ENCODE data around the gene MIS12.

The MIS12 gene

DNA sequence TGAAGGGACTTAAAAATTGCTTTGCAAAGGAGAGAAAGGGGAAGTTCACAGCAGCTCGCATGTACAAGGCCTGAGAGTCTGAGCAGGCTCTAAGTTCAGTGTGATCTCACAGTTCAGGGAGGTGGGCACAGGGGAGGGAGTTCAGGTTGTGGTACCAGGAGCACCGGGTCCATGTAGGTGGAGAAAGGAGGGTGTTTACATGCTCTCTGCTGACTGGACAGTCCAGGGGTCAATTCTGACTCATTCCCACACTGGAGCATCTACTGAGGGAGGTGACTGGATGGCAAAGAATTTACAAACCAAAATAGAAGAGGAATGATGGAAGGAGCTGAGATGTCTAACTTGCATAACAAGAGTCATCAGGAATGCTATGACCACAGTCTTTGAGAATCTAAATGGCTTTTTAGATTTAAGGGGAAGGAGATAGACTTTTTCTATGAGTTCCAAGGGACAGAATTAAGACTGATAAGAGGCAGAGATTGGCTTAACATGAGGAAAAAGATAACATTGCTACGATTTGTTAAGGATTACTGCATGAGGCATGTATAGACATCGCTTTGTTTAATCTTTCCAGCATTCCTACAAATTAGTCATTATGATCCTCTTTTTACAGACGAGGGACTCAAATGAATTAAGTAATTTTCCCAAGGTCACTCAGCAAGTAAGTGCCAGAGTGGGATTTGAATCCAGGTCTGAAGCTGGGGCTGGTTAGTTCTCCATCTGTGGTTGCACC lies 29.9 kb downstream of the MIS12 start:
- TF ChIP-seq CTCF (IDR thresholded peaks at IDR 0.05; ENCODE audit: low read depth, low read length): no peak

GRCh38 chr17:5522476-5522875 lies 36.1 kb downstream of the MIS12 start:
- TF ChIP-seq CTCF (IDR thresholded peaks at IDR 0.05; ENCODE audit: low read depth, low read length): no peak
- H3K4me3 ChIP-seq (replicated peaks in 1 of 2; ENCODE audit: low read depth in 2 of 2, low read length in 2 of 2): no peak overlapping the region
- DNase-seq (ENCODE audit: low read depth in 2 of 2): no peak

More for the DNA sequence above, 29.9 kb downstream of the MIS12 start:
- no peak overlapping the region for H3K4me3 ChIP-seq (replicated peaks in 1 of 2; ENCODE audit: low read depth in 2 of 2, low read length in 2 of 2)
- peak; percentile 84 to 98 for DNase-seq (ENCODE audit: low read depth in 2 of 2)

GRCh38 chr17:5523249-5523648 lies 36.9 kb downstream of the MIS12 start:
- no peak for TF ChIP-seq CTCF (IDR thresholded peaks at IDR 0.05; ENCODE audit: low read depth, low read length)
- DNase-seq (ENCODE audit: low read depth in 2 of 2): no peak
- no peak overlapping the region for H3K4me3 ChIP-seq (replicated peaks in 1 of 2; ENCODE audit: low read depth in 2 of 2, low read length in 2 of 2)

GRCh38 chr17:5526821-5527598 lies 40.6 kb downstream of the MIS12 start:
- no peak overlapping the region for H3K4me3 ChIP-seq (replicated peaks in 1 of 2; ENCODE audit: low read depth in 2 of 2, low read length in 2 of 2)
- DNase-seq (ENCODE audit: low read depth in 2 of 2): peak; percentile 91 to 97
- no peak for TF ChIP-seq CTCF (IDR thresholded peaks at IDR 0.05; ENCODE audit: low read depth, low read length)

DNA sequence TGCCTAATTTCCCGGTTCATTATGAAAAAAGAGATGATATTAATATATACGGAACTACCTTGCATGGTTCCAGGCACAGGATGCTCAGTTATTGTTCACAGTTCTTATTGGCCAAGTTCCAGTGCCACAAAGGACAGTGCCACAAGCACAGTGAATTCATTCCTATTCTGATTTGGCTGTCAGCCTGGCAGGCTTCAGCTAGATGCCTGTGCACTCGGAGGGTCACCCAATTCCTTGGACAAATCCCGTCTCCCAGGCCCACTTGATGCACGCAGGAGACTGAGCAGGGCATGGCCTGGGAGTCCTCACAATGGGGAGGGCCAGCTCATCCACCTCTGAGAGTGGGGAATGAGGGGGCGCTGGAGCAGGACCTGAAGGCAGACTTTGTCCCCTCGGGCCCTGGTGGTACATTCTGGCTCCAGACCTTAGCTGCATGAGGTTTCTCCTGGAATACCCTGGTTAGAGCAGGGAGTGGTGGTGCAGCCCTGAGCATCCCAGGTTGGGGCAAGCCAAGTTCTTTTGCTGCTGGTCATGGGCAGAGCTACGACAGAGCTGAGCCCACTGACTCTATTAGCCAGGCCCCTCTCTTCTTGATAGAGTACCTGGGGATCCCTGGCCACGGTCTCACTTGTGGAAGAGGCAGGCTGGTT lies 41.4 kb downstream of the MIS12 start:
- no peak for TF ChIP-seq CTCF (IDR thresholded peaks at IDR 0.05; ENCODE audit: low read depth, low read length)
- H3K4me3 ChIP-seq (replicated peaks in 1 of 2; ENCODE audit: low read depth in 2 of 2, low read length in 2 of 2): no peak overlapping the region
- no peak for DNase-seq (ENCODE audit: low read depth in 2 of 2)

DNA sequence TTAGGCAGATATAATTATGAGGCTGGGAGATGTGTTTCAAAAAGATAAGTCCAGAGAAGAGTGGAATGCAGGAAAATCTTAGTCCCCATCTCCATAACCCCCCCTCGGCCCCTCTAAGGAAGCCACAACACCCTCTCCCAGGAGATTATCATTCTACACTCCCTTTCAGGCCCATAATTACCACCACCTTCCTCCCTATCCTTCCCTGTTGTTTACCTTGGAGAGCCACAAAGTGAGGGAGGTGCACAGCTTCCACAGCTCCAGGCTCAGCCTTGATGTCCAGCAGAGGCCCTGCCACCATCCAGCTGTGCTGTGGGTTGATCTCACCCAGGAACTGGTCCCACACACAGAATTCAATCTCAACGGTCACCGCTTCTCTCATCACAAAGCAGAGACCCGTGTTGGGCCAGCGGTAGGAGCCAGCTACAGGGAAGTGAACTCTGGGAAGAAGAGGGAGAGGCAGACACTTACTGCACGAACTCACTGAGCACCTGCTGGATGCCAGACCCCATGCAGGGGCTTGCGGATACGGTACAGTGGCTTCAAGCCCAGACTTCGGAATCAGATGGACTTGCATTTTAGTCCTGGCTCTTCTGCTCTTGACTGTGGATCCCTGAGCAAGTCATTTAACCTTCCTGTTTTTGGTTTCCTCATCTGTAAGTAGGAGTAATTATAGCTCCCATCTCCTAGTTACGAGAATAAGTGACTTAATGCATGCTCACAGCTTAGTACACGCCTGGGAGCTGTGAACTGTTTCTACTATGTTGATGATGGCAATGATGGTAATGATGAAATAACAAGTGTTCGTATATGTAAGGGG lies 44.1 kb downstream of the MIS12 start:
- no peak for TF ChIP-seq CTCF (IDR thresholded peaks at IDR 0.05; ENCODE audit: low read depth, low read length)
- H3K4me3 ChIP-seq (replicated peaks in 1 of 2; ENCODE audit: low read depth in 2 of 2, low read length in 2 of 2): no peak overlapping the region
- DNase-seq (ENCODE audit: low read depth in 2 of 2): no peak
